ENCODE results near the gene CACNG5. TPM values are rescaled to one million over a fixed set of nuclear protein-coding genes. Genes with fewer than 3 reads are reported as not detected.

Gene CACNG5
- total RNA-seq, 1 donor from 2014 or later = not detected

- no peak overlapping the region for H3K4me3 Mint-ChIP-seq (ENCODE audit: unreplicated experiment)
- DNase-seq (ENCODE audit: low spot score) = no peak
- no peak overlapping the region for H3K27ac Mint-ChIP-seq (ENCODE audit: unreplicated experiment)
- H3K27me3 Mint-ChIP-seq (ENCODE audit: unreplicated experiment) = no peaks in the 10 kb centered on the region
- no peaks in the 10 kb centered on the region for H3K9me3 Mint-ChIP-seq (ENCODE audit: unreplicated experiment)
- TF ChIP-seq CTCF (IDR thresholded peaks at IDR 0.05; ENCODE audit: unreplicated experiment) = no peak
- no peaks in the 10 kb centered on the region for H3K36me3 Mint-ChIP-seq (ENCODE audit: low read depth, unreplicated experiment)
- peaks cover 15% of the 10 kb centered on the region for H3K4me1 Mint-ChIP-seq (ENCODE audit: unreplicated experiment)
Measured at GRCh38 chr17:66790501-66791061, 44.3 kb upstream of the CACNG5 start.

GRCh38 chr17:66791347-66791746, 43.6 kb upstream of the CACNG5 start:
- Mint-ChIP-seq H3K9me3 (ENCODE audit: unreplicated experiment) (no peaks in the 10 kb centered on the region), H3K36me3 (ENCODE audit: low read depth, unreplicated experiment) (no peaks in the 10 kb centered on the region), H3K27me3 (ENCODE audit: unreplicated experiment) (no peaks in the 10 kb centered on the region), H3K27ac (ENCODE audit: unreplicated experiment) (peak overlapping the region; percentile 10), H3K4me1 (ENCODE audit: unreplicated experiment) (peaks cover 15% of the 10 kb centered on the region), H3K4me3 (ENCODE audit: unreplicated experiment) (no peak overlapping the region)
- DNase-seq (ENCODE audit: low spot score) = no peak
- TF ChIP-seq CTCF (IDR thresholded peaks at IDR 0.05; ENCODE audit: unreplicated experiment) = no peak

- H3K27ac Mint-ChIP-seq (ENCODE audit: unreplicated experiment) = no peak overlapping the region
- no peak overlapping the region for H3K4me3 Mint-ChIP-seq (ENCODE audit: unreplicated experiment)
- no peaks in the 10 kb centered on the region for H3K9me3 Mint-ChIP-seq (ENCODE audit: unreplicated experiment)
Measured at GRCh38 chr17:66793814-66794213, 41.1 kb upstream of the CACNG5 start.

GRCh38 chr17:66795486-66795885, 39.4 kb upstream of the CACNG5 start:
- Mint-ChIP-seq H3K4me1 (ENCODE audit: unreplicated experiment) (peaks cover 10% of the 10 kb centered on the region), H3K9me3 (ENCODE audit: unreplicated experiment) (no peaks in the 10 kb centered on the region), H3K36me3 (ENCODE audit: low read depth, unreplicated experiment) (no peaks in the 10 kb centered on the region), H3K27me3 (ENCODE audit: unreplicated experiment) (no peaks in the 10 kb centered on the region), H3K27ac (ENCODE audit: unreplicated experiment) (no peak overlapping the region), H3K4me3 (ENCODE audit: unreplicated experiment) (no peak overlapping the region)
- no peak for TF ChIP-seq CTCF (IDR thresholded peaks at IDR 0.05; ENCODE audit: unreplicated experiment)
- no peak for DNase-seq (ENCODE audit: low spot score)

More at GRCh38 chr17:66793814-66794213, 41.1 kb upstream of the CACNG5 start:
- H3K36me3 Mint-ChIP-seq (ENCODE audit: low read depth, unreplicated experiment) = no peaks in the 10 kb centered on the region
- peaks cover 11% of the 10 kb centered on the region for H3K4me1 Mint-ChIP-seq (ENCODE audit: unreplicated experiment)
- H3K27me3 Mint-ChIP-seq (ENCODE audit: unreplicated experiment) = no peaks in the 10 kb centered on the region
- no peak for DNase-seq (ENCODE audit: low spot score)
- TF ChIP-seq CTCF (IDR thresholded peaks at IDR 0.05; ENCODE audit: unreplicated experiment) = no peak

GRCh38 chr17:66799849-66800537, 34.9 kb upstream of the CACNG5 start:
- Mint-ChIP-seq H3K36me3 (ENCODE audit: low read depth, unreplicated experiment) (no peaks in the 10 kb centered on the region), H3K4me3 (ENCODE audit: unreplicated experiment) (no peak overlapping the region), H3K9me3 (ENCODE audit: unreplicated experiment) (no peaks in the 10 kb centered on the region), H3K4me1 (ENCODE audit: unreplicated experiment) (peaks cover 15% of the 10 kb centered on the region), H3K27ac (ENCODE audit: unreplicated experiment) (no peak overlapping the region), H3K27me3 (ENCODE audit: unreplicated experiment) (no peaks in the 10 kb centered on the region)
- no peak for DNase-seq (ENCODE audit: low spot score)
- no peak for TF ChIP-seq CTCF (IDR thresholded peaks at IDR 0.05; ENCODE audit: unreplicated experiment)

Measured in endothelial cell (in vitro differentiated cells).